Thyroid gland (tissue), 4 donors: Measurements from ENCODE around the gene MOB2. TPM values are rescaled to one million over a fixed set of nuclear protein-coding genes. Genes with fewer than 3 reads are reported as not detected.

Experiments used
- DNase-seq, 2 donors: peaks; one replicate each; pipeline ENCODE4 v3.0.0-alpha.2; 2019
- H3K27ac ChIP-seq, 3 donors: fragments of 200-600 bp; sonication (generic); 1 replicate in 2 of 3; 2 replicates in 1 of 3; pipeline ENCODE4 v1.5.1; 2016 to 2019; ENCODE audit warnings: mild to moderate bottlenecking in 1 of 3, moderate library complexity in 1 of 3
- H3K27me3 ChIP-seq: fragments of 200-600 bp; sonication (generic); one replicate; pipeline ENCODE4 v1.5.1; 2019
- H3K36me3 ChIP-seq, 2 donors: fragments of 200-600 bp; sonication (generic); one replicate each; pipeline ENCODE4 v1.5.1; 2016 to 2019
- H3K4me1 ChIP-seq, 2 donors: fragments of 200-600 bp; sonication (generic); one replicate each; pipeline ENCODE4 v1.5.1; 2017 to 2019
- H3K4me3 ChIP-seq, 3 donors: fragments of 200-600 bp; sonication (generic); replicated peaks in 1 of 3; 1 replicate in 2 of 3; 2 replicates in 1 of 3; pipeline ENCODE4 v1.5.1; 2016; ENCODE audit warnings: mild to moderate bottlenecking in 1 of 3
- H3K9me3 ChIP-seq: fragments of 200-600 bp; sonication (generic); one replicate; pipeline ENCODE4 v1.5.1; 2017
- POLR2A ChIP-seq, 2 donors: fragments of 450-650 bp; IDR thresholded peaks; one replicate each; pipeline ENCODE4 v1.6.1; 2017; ENCODE audit warnings: antibody characterized with exemption in 2 of 2, mild to moderate bottlenecking in 2 of 2, moderate library complexity in 1 of 2
- WGBS, 2 donors: methylation state at CpG; one replicate each; pipeline ENCODE4 v1.1.5; 2017; 5-methylcytosine and 5-hydroxymethylcytosine counted together
- intact Hi-C: fragments of 100-400 bp; cut with DNase I; formaldehyde crosslinking; loops from one replicate; pipeline ENCODE4 v1.15.1; 2023
- total RNA-seq, 4 donors: library from RNA; depleted of rRNA; stranded (reverse); fragments of >200 nt; gene quantifications; one replicate each; pipeline ENCODE4 v1.2.3, GENCODE V29; 2016
- TF ChIP-seq, protein P1 (sequence below), 6 experiments: fragments of 200-600 bp in 3 of 6; fragments of 450-650 bp in 3 of 6; sonication (generic) in 3 of 6; IDR thresholded peaks; one replicate each; pipeline ENCODE4 v1.5.1; 2016 to 2019; ENCODE audit warnings: antibody characterized with exemption in 6 of 6, mild to moderate bottlenecking in 2 of 6, inconsistent platforms in 1 of 6, moderate library complexity in 1 of 6

MOB2 gene
- total RNA-seq, 4 donors from 2014 or later = 25.6 to 45.8 (median 30.1) TPM

GRCh38 chr11:1473786-1474185 lies 12.8 kb downstream of the MOB2 start:
- intact Hi-C loops = no loop called here
- H3K27ac ChIP-seq = no peak overlapping the region
- 95 to 97% methylated on average over 21 of the region's 22 CpGs for WGBS, 2 donors

GRCh38 chr11:1473011-1473628 lies 13.5 kb downstream of the MOB2 start:
- Histone ChIP-seq H3K36me3 (peaks cover 25 to 61% of the 10 kb centered on the region in 2 donors), H3K27me3 (no peaks in the 10 kb centered on the region), H3K4me1 (no peaks in the 10 kb centered on the region), H3K4me3 (no peak overlapping the region), H3K27ac (no peak overlapping the region), H3K9me3 (no peaks in the 10 kb centered on the region)
- 97 to 99% methylated on average over 7 to 10 of the region's 12 CpGs for WGBS, 2 donors
- intact Hi-C loops = no loop called here
- TF ChIP-seq POLR2A (IDR thresholded peaks at IDR 0.05) = no peak
- TF ChIP-seq, protein P1, sequence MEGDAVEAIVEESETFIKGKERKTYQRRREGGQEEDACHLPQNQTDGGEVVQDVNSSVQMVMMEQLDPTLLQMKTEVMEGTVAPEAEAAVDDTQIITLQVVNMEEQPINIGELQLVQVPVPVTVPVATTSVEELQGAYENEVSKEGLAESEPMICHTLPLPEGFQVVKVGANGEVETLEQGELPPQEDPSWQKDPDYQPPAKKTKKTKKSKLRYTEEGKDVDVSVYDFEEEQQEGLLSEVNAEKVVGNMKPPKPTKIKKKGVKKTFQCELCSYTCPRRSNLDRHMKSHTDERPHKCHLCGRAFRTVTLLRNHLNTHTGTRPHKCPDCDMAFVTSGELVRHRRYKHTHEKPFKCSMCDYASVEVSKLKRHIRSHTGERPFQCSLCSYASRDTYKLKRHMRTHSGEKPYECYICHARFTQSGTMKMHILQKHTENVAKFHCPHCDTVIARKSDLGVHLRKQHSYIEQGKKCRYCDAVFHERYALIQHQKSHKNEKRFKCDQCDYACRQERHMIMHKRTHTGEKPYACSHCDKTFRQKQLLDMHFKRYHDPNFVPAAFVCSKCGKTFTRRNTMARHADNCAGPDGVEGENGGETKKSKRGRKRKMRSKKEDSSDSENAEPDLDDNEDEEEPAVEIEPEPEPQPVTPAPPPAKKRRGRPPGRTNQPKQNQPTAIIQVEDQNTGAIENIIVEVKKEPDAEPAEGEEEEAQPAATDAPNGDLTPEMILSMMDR (IDR thresholded peaks at IDR 0.05) = no peak
- DNase-seq = no peak

More at GRCh38 chr11:1473786-1474185, 12.8 kb downstream of the MOB2 start:
- H3K4me1 ChIP-seq = peaks cover 0 to under 1% of the 10 kb centered on the region in 2 donors
- H3K36me3 ChIP-seq = peaks cover 28 to 61% of the 10 kb centered on the region in 2 donors
- TF ChIP-seq, protein P1 (IDR thresholded peaks at IDR 0.05) = no peak
- no peak for TF ChIP-seq POLR2A (IDR thresholded peaks at IDR 0.05)
- H3K4me3 ChIP-seq = no peak overlapping the region
- no peaks in the 10 kb centered on the region for H3K27me3 ChIP-seq
- DNase-seq = no peak
- H3K9me3 ChIP-seq = no peaks in the 10 kb centered on the region

GRCh38 chr11:1472180-1473005 lies 14.2 kb downstream of the MOB2 start:
- Histone ChIP-seq H3K27me3 (no peaks in the 10 kb centered on the region), H3K27ac (no peak overlapping the region), H3K4me1 (no peaks in the 10 kb centered on the region), H3K9me3 (no peaks in the 10 kb centered on the region), H3K36me3 (peaks cover 22 to 58% of the 10 kb centered on the region in 2 donors), H3K4me3 (no peak overlapping the region)
- no peak for DNase-seq
- no peak for TF ChIP-seq POLR2A (IDR thresholded peaks at IDR 0.05)
- TF ChIP-seq, protein P1 (IDR thresholded peaks at IDR 0.05) = no peak
- intact Hi-C loops = no loop called here
- WGBS, 2 donors = 84 to 93% methylated on average over 5 of the region's 21 CpGs

DNA sequence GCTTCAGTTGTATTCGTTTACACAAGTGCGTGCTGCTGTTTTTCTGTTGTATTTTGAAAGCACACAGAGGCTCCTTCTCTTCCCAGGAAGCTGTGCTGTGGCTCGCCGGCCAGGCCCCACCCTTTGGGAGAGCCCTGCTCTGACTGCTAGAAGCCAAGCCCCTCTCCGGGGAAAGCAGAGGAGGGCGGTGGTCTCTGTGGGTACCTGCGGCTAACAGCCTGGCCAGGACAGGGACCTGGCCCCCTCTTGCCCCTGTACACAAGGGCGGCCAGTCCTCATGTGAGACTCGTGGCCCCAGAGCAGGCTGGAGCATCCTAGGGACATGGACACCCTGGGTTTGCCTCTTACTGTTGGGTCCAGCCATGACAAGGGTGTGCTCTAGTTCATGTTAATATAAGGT lies 14.8 kb downstream of the MOB2 start:
- no peak for DNase-seq
- Histone ChIP-seq H3K4me1 (no peaks in the 10 kb centered on the region), H3K4me3 (no peak overlapping the region), H3K36me3 (peaks cover 21 to 52% of the 10 kb centered on the region in 2 donors), H3K27ac (no peak overlapping the region), H3K27me3 (no peaks in the 10 kb centered on the region), H3K9me3 (no peaks in the 10 kb centered on the region)
- WGBS, 2 donors = 71 to 82% methylated on average over 6 to 8 of the region's 9 CpGs
- intact Hi-C loops = no loop called here
- no peak for TF ChIP-seq POLR2A (IDR thresholded peaks at IDR 0.05)
- TF ChIP-seq, protein P1 (IDR thresholded peaks at IDR 0.05) = no peak
